NCI-H1092 treated with DMSO at 0.1 percent for 48 hours (cell line): ENCODE measurements around the gene DROSHA.
"Not testable (repeated sequence)": the region's sequence is repeated elsewhere in the genome, so short reads cannot be mapped to it uniquely, and the experiment has no call there.

ENCODE experiments used
- DNase-seq: peaks from one replicate; lab custom pipeline; 2025; lab: John Stamatoyannopoulos, UW

DROSHA gene

DNA sequence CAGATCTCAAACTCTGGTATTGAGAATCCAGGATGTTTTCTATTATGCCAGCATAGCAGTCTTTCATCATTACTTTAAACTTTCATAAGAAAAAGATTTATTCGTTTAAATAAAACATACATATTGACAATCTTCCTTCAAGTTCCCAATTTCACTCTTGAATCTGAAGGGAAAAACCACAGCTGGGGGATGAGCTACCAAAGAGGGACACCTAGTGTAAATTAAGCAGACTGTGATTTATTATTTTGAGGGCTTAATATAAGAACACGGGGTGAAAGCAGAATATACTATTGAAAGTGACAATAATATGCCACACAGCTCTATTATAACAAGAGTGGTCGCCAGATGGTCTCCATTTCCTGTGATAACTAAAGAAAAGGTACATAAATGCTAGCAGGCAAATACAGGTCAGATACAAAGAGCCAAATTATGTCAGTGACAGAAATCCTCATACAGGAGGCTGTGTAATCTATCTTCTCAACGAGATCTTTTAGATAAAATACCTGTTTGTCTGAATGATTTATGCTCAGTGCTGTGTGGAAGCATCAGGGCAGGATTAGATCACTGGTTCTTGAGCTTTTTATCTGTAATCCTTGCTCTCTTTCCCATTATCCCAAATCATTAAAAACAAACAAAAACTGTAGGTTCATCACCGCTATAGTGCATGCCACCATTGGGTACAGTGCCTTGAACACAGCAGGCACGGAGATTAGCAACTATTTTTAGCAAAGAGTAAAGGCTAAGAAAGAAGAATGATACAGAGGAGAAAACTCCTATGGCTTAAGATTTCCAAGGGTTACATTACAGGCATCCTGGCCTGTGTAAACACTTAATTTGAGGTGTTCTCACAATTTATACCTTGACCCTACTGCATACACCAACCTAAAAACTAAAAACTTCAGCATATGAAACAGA is 116.6 kb downstream of the DROSHA start:
- DNase-seq, result peak; percentile 40

GRCh38 chr5:31413030-31413812 is 118.7 kb downstream of the DROSHA start:
- DNase-seq, result no peak

- no peak for DNase-seq
Observed at GRCh38 chr5:31412324-31412723, 119.6 kb downstream of the DROSHA start.

GRCh38 chr5:31410089-31410488 is 121.8 kb downstream of the DROSHA start:
- no peak for DNase-seq

GRCh38 chr5:31408814-31409213 is 123.1 kb downstream of the DROSHA start:
- no peak for DNase-seq

- DNase-seq, result no peak
Observed at GRCh38 chr5:31407921-31408693, 123.8 kb downstream of the DROSHA start.

- no peak for DNase-seq
Observed at GRCh38 chr5:31404325-31404724, 127.6 kb downstream of the DROSHA start.

DNA sequence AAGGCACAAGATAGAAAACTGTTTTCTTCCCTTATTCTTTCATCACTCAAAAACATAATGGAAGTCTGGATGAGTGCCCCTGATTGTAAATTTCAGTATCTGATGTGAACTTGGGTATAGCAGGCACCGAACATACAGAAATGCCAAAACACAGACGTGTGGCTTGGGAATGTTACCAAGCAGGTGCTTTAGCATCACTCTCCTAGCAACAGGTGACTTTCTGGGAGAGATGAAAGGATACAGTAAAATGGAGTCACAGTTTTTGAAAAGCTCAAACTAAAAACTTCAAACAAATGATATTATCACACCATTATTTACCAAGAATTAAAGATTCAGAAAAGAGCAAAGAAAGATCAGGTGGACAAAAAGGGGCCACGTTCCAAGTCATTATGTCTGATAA is 130.2 kb downstream of the DROSHA start:
- no peak for DNase-seq

DNA sequence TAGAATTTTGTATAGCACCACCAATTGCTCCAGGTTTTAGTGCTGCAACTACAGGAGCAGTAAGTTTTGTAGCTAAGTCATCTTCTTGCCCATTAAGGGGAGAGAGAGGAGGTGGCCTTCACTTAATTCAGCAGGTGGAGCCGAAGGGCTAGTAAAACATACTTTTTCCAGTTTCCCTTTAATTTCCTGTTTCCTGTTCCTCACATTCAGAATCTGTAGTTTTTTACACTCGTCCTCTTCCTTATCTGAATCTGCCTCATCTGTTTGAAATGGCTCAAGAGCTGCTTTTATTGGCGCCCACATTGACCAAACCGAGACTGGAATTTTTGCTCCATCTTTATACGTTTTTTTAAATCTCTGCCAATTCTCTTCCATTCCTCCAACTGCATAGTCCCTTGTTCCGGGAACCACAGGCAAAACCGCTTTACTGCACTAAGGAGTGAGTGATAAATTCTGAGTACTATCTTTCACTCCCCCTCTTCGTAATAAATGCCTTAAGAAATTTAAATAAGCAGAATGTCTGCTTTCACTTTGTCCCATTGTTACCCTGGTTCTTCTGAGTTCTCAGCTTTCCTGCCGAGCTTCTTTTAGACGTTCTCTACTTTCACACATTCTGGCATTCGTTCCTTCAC is 133.9 kb downstream of the DROSHA start:
- no peak for DNase-seq

GRCh38 chr5:31396611-31397295 is 135.1 kb downstream of the DROSHA start:
- no peak for DNase-seq

DNA sequence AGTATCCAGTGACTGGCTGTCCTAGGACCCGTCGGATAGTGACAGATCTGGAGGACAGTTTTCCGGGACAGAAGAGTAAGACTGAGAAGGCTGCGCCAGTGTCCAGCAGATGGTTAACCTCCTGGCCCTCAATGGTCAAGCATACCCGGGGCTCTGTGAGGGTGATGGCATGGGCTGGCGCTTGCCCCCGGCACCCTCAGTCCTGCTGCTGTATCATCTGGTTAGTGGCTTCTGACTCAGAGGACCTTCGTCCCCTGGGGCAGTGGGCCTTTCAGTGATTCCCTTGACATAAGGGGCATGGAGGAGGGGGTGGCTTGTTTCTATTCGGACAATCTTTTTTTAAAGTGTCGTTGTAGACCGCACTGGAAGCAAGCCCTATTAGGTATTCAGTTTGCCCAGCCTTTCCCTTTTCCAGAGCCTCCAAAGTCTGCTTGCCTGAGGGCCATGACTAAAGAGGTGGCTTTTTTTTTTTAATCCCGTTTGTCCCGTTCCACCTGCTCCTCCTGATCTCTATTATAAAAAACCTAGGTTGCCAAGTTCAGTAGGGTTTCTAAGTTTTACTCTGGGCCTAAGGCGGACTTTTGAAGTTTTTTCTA is 136.3 kb downstream of the DROSHA start:
- not testable (repeated sequence) for DNase-seq

DNA sequence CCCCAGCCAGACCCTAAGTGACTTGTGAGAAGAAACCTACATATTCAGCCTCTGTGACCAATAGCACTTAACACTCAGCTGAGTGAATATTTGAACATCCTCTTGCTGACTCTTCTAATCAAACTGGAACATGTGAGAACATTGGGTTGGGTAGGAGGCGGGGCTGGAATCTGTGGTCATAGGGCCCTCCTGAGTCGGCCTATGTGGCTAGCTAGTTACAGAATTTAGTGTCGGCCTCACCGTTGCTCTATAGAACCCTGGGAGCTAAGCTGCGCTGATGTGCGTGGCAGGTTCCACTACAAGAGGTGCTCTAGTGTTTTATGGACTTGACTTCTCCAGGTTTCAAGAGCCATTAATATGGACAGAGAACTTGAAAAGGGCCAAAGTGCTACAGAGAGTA is 138.8 kb downstream of the DROSHA start:
- DNase-seq, result no peak

DNA sequence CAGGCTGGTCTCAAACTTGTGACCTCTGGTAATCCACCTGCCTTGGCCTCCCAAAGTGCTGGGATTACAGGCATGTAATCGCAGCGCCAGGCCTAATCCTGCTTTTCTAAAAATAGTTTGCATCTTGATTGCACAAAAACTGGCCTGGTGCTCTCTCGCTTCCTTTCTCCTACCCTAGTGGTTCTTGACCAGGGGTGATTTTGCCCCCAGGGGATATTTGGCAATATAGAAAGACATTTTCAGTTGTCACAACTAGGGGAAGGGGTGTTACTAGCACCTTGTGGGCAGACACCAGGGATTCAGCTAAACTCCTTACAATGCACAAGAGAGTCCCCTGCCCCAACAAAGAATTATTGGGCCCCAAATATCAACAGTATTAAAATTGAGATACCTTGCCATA is 139.8 kb downstream of the DROSHA start:
- no peak for DNase-seq

GRCh38 chr5:31390256-31390655 is 141.6 kb downstream of the DROSHA start:
- no peak for DNase-seq

DNA sequence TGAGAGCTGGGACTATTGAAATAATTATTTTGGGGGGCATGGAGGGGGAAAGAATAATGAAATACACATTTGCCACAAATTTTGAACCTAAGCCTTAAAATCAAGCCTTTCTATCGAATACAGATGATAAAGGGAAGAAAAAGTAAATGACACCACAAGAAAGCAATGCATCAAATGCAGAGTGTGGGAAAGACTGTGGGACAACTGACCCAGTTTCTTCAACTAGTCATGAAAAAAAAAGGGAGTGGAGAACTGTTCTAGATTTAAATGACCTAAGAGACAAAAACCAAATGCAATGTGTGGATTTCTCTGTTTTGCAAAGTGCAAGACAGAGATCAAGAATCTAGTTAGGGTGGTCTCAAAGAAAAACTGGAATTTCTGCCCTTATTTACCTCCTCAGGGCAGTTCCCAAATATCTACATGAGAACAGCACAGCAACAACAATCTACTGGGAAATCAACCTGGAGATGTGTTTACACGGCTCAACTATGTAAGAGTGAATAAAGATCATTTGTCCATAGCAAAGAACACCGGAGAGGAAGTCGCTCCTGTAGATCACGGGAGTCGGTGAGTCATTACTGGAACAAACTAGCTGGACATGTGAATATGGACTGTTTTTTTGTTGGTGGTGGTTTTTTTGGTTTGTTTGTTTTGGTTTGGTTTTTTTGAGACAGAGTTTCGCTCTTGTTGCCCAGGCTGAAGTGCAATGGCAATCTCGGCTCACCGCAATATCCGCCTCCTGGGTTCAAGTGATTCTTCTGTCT is 145.9 kb downstream of the DROSHA start:
- no peak for DNase-seq

GRCh38 chr5:31383734-31384133 is 148.2 kb downstream of the DROSHA start:
- DNase-seq, result no peak

DNA sequence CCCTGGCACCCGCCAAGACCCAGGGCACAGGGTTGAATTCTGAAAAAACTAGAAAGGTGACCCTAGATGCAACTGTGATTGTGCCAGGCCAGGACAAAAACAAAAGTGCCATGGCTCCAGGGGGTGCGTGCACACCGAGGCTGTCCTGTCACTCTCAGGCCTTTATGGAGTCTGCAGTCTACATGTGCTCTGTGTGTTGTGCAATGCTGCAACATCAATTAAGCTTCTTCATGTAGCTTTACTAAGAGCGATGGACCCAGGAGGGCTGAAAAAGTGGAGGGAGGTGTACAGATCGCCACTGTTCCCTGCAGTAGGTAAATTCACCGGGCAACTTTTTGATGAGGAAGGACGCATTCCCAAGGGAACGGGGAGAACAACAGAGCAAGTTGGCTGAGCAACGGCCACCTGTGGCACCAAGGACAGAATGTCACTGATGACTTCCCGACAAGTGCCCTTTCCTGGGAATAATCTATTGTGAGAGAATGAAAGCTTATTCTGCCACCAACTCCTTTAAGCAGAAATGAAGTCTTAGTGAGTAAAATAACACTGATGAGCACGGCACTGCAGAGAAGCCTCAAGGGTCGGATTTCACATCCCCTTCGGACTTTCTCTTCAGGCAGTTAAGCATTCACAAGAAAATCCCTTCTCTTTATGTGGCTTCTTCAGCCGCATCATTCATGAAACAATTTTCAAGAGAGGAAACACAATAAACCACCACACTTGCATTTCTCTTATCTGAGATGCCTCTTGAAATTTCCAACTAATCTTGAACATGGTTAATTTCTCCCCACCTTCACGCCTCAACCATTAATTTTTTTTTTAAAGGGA is 149.6 kb downstream of the DROSHA start:
- DNase-seq, result no peak

GRCh38 chr5:31381299-31381698 is 150.6 kb downstream of the DROSHA start:
- no peak for DNase-seq

- no peak for DNase-seq
Observed at GRCh38 chr5:31380049-31380448, 151.8 kb downstream of the DROSHA start.
